GM12873 (cell line): ENCODE results near the gene SEC14L3.

Source experiments
- CTCF ChIP-seq: IDR thresholded peaks from 2 replicates; pipeline ENCODE4 v1.5.1; 2012; ENCODE audit warnings: low read depth, mild to moderate bottlenecking, moderate library complexity, low read length, control low read depth; ENCODE audit not compliant: insufficient read depth; ENCODE audit errors: missing control alignments

The SEC14L3 gene

GRCh38 chr22:30471616-30472318 lies at the start of gene SEC14L3:
Gene SEC14L3 (minus strand): TSS chr22:30472017. CDS start chr22:30471958, 59 bp downstream.
- no peak for TF ChIP-seq CTCF

- no peak for TF ChIP-seq CTCF
These were observed 48.1 kb upstream of the SEC14L3 start for GRCh38 chr22:30519842-30520425.

- no peak for TF ChIP-seq CTCF
These were observed 44.9 kb upstream of the SEC14L3 start for GRCh38 chr22:30516731-30517130.

- TF ChIP-seq CTCF: no peak
These were observed 44.5 kb upstream of the SEC14L3 start for GRCh38 chr22:30516273-30516672.

- TF ChIP-seq CTCF: no peak
These were observed 42.4 kb upstream of the SEC14L3 start for GRCh38 chr22:30514252-30514651.

- TF ChIP-seq CTCF: no peak
These were observed 41.6 kb upstream of the SEC14L3 start for GRCh38 chr22:30513462-30513861.

GRCh38 chr22:30511911-30512310 lies 40.1 kb upstream of the SEC14L3 start:
- TF ChIP-seq CTCF: no peak
